Nephron (organoid): ENCODE results near the gene BTBD7.

Experiments used
- H3K27ac Mint-ChIP-seq, 3 experiments: 2 replicates each; pipeline ENCODE4 v1.8.0; 2020; ENCODE audit warnings: mixed read lengths in 3 of 3, mild to moderate bottlenecking in 2 of 3, moderate library complexity in 1 of 3
- H3K27me3 Mint-ChIP-seq: 2 replicates; pipeline ENCODE4 v1.8.0; 2021; ENCODE audit warnings: low read depth, mild to moderate bottlenecking, moderate library complexity, mixed read lengths
- H3K36me3 Mint-ChIP-seq: 2 replicates; pipeline ENCODE4 v1.8.0; 2020; ENCODE audit warnings: low read depth, mixed read lengths
- H3K4me1 Mint-ChIP-seq: 2 replicates; pipeline ENCODE4 v1.8.0; 2020; ENCODE audit warnings: mixed read lengths
- H3K4me3 Mint-ChIP-seq, 3 experiments: 2 replicates each; pipeline ENCODE4 v1.8.0; 2020; ENCODE audit warnings: mild to moderate bottlenecking in 3 of 3, mixed read lengths in 3 of 3, moderate library complexity in 2 of 3
- H3K9me3 Mint-ChIP-seq: 2 replicates; pipeline ENCODE4 v1.8.0; 2020; ENCODE audit warnings: mixed read lengths
- CTCF ChIP-seq, 3 experiments: fragments of 200-600 bp; sonication (generic); IDR thresholded peaks; one replicate each; pipeline ENCODE4 v1.5.0; 2021; ENCODE audit warnings: antibody characterized with exemption in 3 of 3; ENCODE audit not compliant: unreplicated experiment in 3 of 3

The BTBD7 gene

GRCh38 chr14:93304771-93305170 lies 28.1 kb downstream of the BTBD7 start:
- H3K36me3 Mint-ChIP-seq = no peaks in the 10 kb centered on the region
- H3K9me3 Mint-ChIP-seq = no peaks in the 10 kb centered on the region
- no peak overlapping the region for H3K4me3 Mint-ChIP-seq
- no peaks in the 10 kb centered on the region for H3K27me3 Mint-ChIP-seq
- H3K27ac Mint-ChIP-seq = peak overlapping the region in 2 of 3 experiments; percentile 24 to 62
- no peak for TF ChIP-seq CTCF (IDR thresholded peaks at IDR 0.05; ENCODE audit: unreplicated experiment in 3 of 3)
- peaks cover 42% of the 10 kb centered on the region for H3K4me1 Mint-ChIP-seq

DNA sequence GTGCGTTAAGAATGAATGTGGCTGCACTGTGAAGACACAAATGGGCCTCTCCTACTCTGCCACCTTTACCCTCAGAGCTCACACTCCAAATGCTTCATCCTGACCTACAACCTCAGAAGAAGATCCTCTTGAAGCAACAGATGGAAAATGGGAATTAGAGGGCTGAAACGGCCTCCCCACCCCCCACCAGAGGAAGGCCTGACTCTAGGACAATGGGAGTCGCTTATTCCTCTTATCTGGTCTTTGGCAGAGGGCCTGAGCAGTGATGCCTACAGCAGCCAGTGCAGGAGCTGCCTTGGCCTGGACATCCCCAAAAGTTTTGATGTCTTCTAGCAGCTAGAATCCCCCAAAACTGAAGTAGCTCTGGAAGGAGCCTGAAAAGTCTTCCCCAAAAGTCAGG lies 29.2 kb downstream of the BTBD7 start:
- no peaks in the 10 kb centered on the region for H3K9me3 Mint-ChIP-seq
- peak overlapping the region; percentile 61 to 90 (median 67) for H3K27ac Mint-ChIP-seq
- no peaks in the 10 kb centered on the region for H3K27me3 Mint-ChIP-seq
- no peaks in the 10 kb centered on the region for H3K36me3 Mint-ChIP-seq
- no peak overlapping the region for H3K4me3 Mint-ChIP-seq
- TF ChIP-seq CTCF (IDR thresholded peaks at IDR 0.05; ENCODE audit: unreplicated experiment in 3 of 3) = no peak
- H3K4me1 Mint-ChIP-seq = peaks cover 48% of the 10 kb centered on the region

GRCh38 chr14:93302688-93303581 lies 29.9 kb downstream of the BTBD7 start:
- H3K9me3 Mint-ChIP-seq = no peaks in the 10 kb centered on the region
- TF ChIP-seq CTCF (IDR thresholded peaks at IDR 0.05; ENCODE audit: unreplicated experiment in 3 of 3) = no peak
- H3K27me3 Mint-ChIP-seq = no peaks in the 10 kb centered on the region
- no peaks in the 10 kb centered on the region for H3K36me3 Mint-ChIP-seq
- H3K4me3 Mint-ChIP-seq = no peak overlapping the region
- peaks cover 48% of the 10 kb centered on the region for H3K4me1 Mint-ChIP-seq
- H3K27ac Mint-ChIP-seq = peak overlapping the region; percentile 15 to 90 (median 67)

- peak overlapping the region in 1 of 3 experiments; percentile 7 for H3K4me3 Mint-ChIP-seq
- H3K36me3 Mint-ChIP-seq = no peaks in the 10 kb centered on the region
- H3K27me3 Mint-ChIP-seq = no peaks in the 10 kb centered on the region
- H3K4me1 Mint-ChIP-seq = peaks cover 40% of the 10 kb centered on the region
- H3K9me3 Mint-ChIP-seq = no peaks in the 10 kb centered on the region
- no peak for TF ChIP-seq CTCF (IDR thresholded peaks at IDR 0.05; ENCODE audit: unreplicated experiment in 3 of 3)
- H3K27ac Mint-ChIP-seq = peak overlapping the region; percentile 86 to 90 (median 90)
Measured at GRCh38 chr14:93301821-93302447, 30.9 kb downstream of the BTBD7 start.

DNA sequence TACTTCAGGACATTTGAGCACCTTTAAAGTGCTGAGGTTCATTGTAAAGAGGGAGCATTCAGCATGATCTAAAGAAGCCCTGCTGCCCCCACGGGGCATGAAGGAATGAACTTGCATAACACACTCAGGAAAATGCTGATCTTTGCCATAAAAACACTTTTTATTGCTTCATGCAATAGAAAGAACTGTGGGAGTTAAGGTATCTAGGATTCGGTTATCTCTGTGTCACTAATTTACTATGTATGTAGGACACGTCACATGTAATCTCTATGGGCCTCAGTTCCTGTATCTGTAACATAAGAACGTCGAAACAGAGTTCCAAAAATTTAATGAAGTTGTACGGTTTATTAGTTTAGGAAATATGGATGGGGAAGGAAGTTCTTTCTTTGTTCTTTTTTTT lies 33.0 kb downstream of the BTBD7 start:
- no peak overlapping the region for H3K4me3 Mint-ChIP-seq
- H3K36me3 Mint-ChIP-seq = no peaks in the 10 kb centered on the region
- H3K9me3 Mint-ChIP-seq = no peaks in the 10 kb centered on the region
- TF ChIP-seq CTCF (IDR thresholded peaks at IDR 0.05; ENCODE audit: unreplicated experiment in 3 of 3) = no peak
- peaks cover 31% of the 10 kb centered on the region for H3K4me1 Mint-ChIP-seq
- peak overlapping the region; percentile 79 to 89 (median 87) for H3K27ac Mint-ChIP-seq
- no peaks in the 10 kb centered on the region for H3K27me3 Mint-ChIP-seq
